ENCODE data around the gene KCNAB1.

Gene KCNAB1

DNA sequence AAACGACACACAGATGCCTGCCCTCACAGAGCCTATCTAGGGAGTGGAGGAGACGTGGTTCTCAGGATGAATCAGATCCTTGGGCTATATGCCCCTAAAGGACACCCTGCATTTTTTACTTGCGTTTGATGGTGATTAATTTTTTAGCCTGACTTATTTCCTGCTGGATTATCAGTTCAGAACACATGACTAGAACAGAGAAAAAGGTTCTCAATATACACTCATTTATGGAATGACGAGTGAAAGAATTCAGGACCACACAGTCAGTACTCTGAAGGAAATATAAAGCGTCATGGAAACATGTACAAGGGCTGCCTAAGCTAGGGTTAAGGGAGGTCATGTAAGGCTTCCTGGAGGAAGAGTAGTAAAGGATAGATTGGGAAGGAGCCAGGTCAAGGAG, 312.8 kb downstream of the KCNAB1 start:
- TF ChIP-seq, protein P1, sequence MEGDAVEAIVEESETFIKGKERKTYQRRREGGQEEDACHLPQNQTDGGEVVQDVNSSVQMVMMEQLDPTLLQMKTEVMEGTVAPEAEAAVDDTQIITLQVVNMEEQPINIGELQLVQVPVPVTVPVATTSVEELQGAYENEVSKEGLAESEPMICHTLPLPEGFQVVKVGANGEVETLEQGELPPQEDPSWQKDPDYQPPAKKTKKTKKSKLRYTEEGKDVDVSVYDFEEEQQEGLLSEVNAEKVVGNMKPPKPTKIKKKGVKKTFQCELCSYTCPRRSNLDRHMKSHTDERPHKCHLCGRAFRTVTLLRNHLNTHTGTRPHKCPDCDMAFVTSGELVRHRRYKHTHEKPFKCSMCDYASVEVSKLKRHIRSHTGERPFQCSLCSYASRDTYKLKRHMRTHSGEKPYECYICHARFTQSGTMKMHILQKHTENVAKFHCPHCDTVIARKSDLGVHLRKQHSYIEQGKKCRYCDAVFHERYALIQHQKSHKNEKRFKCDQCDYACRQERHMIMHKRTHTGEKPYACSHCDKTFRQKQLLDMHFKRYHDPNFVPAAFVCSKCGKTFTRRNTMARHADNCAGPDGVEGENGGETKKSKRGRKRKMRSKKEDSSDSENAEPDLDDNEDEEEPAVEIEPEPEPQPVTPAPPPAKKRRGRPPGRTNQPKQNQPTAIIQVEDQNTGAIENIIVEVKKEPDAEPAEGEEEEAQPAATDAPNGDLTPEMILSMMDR (IDR thresholded peaks at IDR 0.05; ENCODE audit: insufficient read depth, low read depth, low read length, missing control alignments): no peak
- DNase-seq (ENCODE audit: low read depth): peak; percentile 21
- H3K4me3 ChIP-seq (ENCODE audit: low read length): no peak overlapping the region

DNA sequence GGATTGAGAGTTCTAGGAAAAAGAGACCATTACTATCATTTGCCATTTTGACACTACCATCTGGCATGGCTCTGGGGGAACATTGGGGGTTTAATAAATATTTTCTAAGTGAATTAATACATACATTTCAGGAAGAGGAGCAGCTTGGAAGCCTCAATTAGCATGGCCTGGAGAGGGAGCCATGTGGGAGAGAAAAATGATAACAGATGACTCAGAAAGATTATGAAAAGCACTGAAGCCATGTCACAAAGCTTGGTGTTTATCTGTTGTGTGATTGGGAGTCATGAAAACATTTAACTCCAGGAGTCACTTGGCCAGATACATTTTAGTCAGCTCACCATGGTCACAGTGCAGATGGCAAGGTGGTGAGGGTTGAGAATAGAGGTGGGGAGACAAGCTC, 313.5 kb downstream of the KCNAB1 start:
- TF ChIP-seq, protein P1 (IDR thresholded peaks at IDR 0.05; ENCODE audit: insufficient read depth, low read depth, low read length, missing control alignments): no peak
- DNase-seq (ENCODE audit: low read depth): peak; percentile 34
- H3K4me3 ChIP-seq (ENCODE audit: low read length): no peak overlapping the region

DNA sequence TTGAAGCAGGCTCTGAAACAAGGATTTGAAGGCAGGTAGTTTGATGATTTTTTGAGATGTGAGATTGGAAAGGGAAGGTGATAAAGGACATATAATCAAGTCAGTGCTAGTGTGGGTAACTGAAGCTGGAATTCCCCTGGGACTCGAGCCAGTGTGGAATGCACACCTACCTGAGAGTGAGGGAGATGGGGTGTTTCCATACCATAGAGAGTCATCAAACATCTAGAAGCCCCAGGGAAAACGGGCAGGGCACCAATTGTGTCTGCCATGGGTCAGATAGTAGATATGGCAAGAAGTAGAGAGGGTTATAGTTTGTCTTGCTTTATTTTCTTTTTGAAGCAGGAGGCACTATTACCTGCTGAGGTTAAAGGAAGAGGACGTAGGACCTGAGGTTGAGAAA, 314.5 kb downstream of the KCNAB1 start:
- DNase-seq (ENCODE audit: low read depth): peak; percentile 70
- TF ChIP-seq, protein P1 (IDR thresholded peaks at IDR 0.05; ENCODE audit: insufficient read depth, low read depth, low read length, missing control alignments): no peak
- no peak overlapping the region for H3K4me3 ChIP-seq (ENCODE audit: low read length)

- TF ChIP-seq, protein P1 (IDR thresholded peaks at IDR 0.05; ENCODE audit: insufficient read depth, low read depth, low read length, missing control alignments): no peak
- no peak for DNase-seq (ENCODE audit: low read depth)
- no peak overlapping the region for H3K4me3 ChIP-seq (ENCODE audit: low read length)
These were observed 322.7 kb downstream of the KCNAB1 start for GRCh38 chr3:156443079-156443478.

- TF ChIP-seq, protein P1 (IDR thresholded peaks at IDR 0.05; ENCODE audit: insufficient read depth, low read depth, low read length, missing control alignments): no peak
- DNase-seq (ENCODE audit: low read depth): no peak
These were observed 325.0 kb downstream of the KCNAB1 start for GRCh38 chr3:156445117-156446090.

DNA sequence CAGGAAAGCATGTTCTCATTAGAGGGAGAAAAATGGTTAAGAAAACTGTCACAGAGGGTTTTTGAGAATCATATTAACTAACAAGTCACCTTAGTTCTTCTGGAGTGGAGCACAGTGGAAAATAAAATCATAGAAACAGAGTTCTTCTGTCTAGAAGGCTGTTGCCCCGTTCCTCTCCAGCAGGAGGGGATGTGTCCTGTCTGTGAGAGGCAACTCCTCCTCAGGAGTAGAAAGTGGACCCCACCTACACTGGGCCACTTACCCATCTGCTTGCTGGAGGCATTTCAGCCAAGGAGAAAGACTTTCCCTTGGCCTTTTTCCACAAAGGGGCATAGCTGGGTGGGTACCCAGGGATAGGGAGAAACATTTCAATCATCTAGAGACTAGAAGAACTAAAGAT, 327.9 kb downstream of the KCNAB1 start:
- TF ChIP-seq, protein P1 (IDR thresholded peaks at IDR 0.05; ENCODE audit: insufficient read depth, low read depth, low read length, missing control alignments): peak; percentile 60
- no peak overlapping the region for H3K4me3 ChIP-seq (ENCODE audit: low read length)
- DNase-seq (ENCODE audit: low read depth): peak; percentile 43

More at GRCh38 chr3:156445117-156446090, 325.0 kb downstream of the KCNAB1 start:
- H3K4me3 ChIP-seq (ENCODE audit: low read length): no peak overlapping the region
